Measurements from ENCODE around the gene IL16. TPM values are rescaled to one million over a fixed set of nuclear protein-coding genes. Genes with fewer than 3 reads are reported as not detected.

The IL16 gene
- polyA plus RNA-seq, 1 donor from 2014 or later: not detected

- Histone ChIP-seq H3K79me2 (replicated peaks; ENCODE audit: insufficient read depth, low read length) (no peaks in the 10 kb centered on the region), H3K4me2 (ENCODE audit: low read length) (no peak overlapping the region), H3K27me3 (ENCODE audit: insufficient read depth, low read depth, low read length) (no peaks in the 10 kb centered on the region), H2AFZ (ENCODE audit: low read depth, low read length) (no peak overlapping the region), H3K9ac (ENCODE audit: low read length) (no peak overlapping the region), H3K27ac (ENCODE audit: low read length) (no peak overlapping the region), H3K36me3 (ENCODE audit: insufficient read depth, low read length) (no peaks in the 10 kb centered on the region), H3K9me3 (ENCODE audit: low read length) (no peaks in the 10 kb centered on the region), H3F3A (ENCODE audit: insufficient read depth, low read length, poor library complexity, severe bottlenecking) (no peaks in the 10 kb centered on the region), H3K4me3 (ENCODE audit: low read length) (no peak overlapping the region), H4K20me1 (ENCODE audit: insufficient read depth) (no peaks in the 10 kb centered on the region), H3K9me2 (ENCODE audit: insufficient read depth, low read length) (no peaks in the 10 kb centered on the region)
- no peak for TF ChIP-seq POLR2AphosphoS5 (IDR thresholded peaks at IDR 0.05)
Observed at GRCh38 chr15:81279621-81280485, 83.2 kb downstream of the IL16 start.

- H3K27me3 ChIP-seq (ENCODE audit: insufficient read depth, low read depth, low read length): no peaks in the 10 kb centered on the region
- no peak overlapping the region for H3K27ac ChIP-seq (ENCODE audit: low read length)
- no peak overlapping the region for H3K9ac ChIP-seq (ENCODE audit: low read length)
- no peak overlapping the region for H2AFZ ChIP-seq (ENCODE audit: low read depth, low read length)
- H3K9me2 ChIP-seq (ENCODE audit: insufficient read depth, low read length): no peaks in the 10 kb centered on the region
- no peak overlapping the region for H3K4me3 ChIP-seq (ENCODE audit: low read length)
- TF ChIP-seq REST (IDR thresholded peaks at IDR 0.05; ENCODE audit: borderline replicate concordance) (no peak), EZH2 (IDR thresholded peaks at IDR 0.05; ENCODE audit: borderline replicate concordance, insufficient read depth, low read length, poor library complexity, severe bottlenecking) (no peak), CTCF (IDR thresholded peaks at IDR 0.05; ENCODE audit: poor library complexity, severe bottlenecking) (no peak), RAD21 (conservative IDR thresholded peaks at IDR 0.05) (no peak), EP300 (conservative IDR thresholded peaks at IDR 0.05; ENCODE audit: poor library complexity, severe bottlenecking) (no peak), TAF1 (IDR thresholded peaks at IDR 0.05; ENCODE audit: low read depth) (no peak), SMC3 (conservative IDR thresholded peaks at IDR 0.05; ENCODE audit: poor library complexity) (no peak), MXI1 (conservative IDR thresholded peaks at IDR 0.05; ENCODE audit: poor library complexity, severe bottlenecking) (no peak), POLR2AphosphoS5 (IDR thresholded peaks at IDR 0.05) (no peak)
- H3F3A ChIP-seq (ENCODE audit: insufficient read depth, low read length, poor library complexity, severe bottlenecking): no peaks in the 10 kb centered on the region
- no peaks in the 10 kb centered on the region for H4K20me1 ChIP-seq (ENCODE audit: insufficient read depth)
- no peak overlapping the region for H3K4me2 ChIP-seq (ENCODE audit: low read length)
- H3K9me3 ChIP-seq (ENCODE audit: low read length): no peaks in the 10 kb centered on the region
- no peaks in the 10 kb centered on the region for H3K79me2 ChIP-seq (replicated peaks; ENCODE audit: insufficient read depth, low read length)
- H3K36me3 ChIP-seq (ENCODE audit: insufficient read depth, low read length): no peaks in the 10 kb centered on the region
Observed at GRCh38 chr15:81280696-81281455, 84.2 kb downstream of the IL16 start.

Data from neural cell (in vitro differentiated cells).